CD14-positive monocyte (primary cell): Measurements from ENCODE around the gene RIT2. TPM values are rescaled to one million over a fixed set of nuclear protein-coding genes. Genes with fewer than 3 reads are reported as not detected.

ENCODE experiments used
- DNase-seq, 3 donors: peaks; one replicate each; pipeline ENCODE4 v3.0.0-alpha.2; 2011 to 2022
- H2AFZ ChIP-seq: 2 replicates; pipeline ENCODE4 v1.6.0; 2012; ENCODE audit warnings: mild to moderate bottlenecking, low read depth, low read length, inconsistent platforms; ENCODE audit not compliant: insufficient read depth, poor library complexity, severe bottlenecking
- H3K27ac ChIP-seq, 2 donors: 1 replicate in 1 of 2; 2 replicates in 1 of 2; pipeline ENCODE4 v1.5.1; 2012 to 2013; ENCODE audit warnings: low read length in 2 of 2, control low read depth in 1 of 2, inconsistent platforms in 1 of 2, low read depth in 1 of 2, mild to moderate bottlenecking in 1 of 2
- H3K27me3 ChIP-seq, 2 donors: one replicate each; pipeline versions ENCODE4 v1.6.0 to v1.6.1; 2011 to 2013; ENCODE audit warnings: low read length in 2 of 2; ENCODE audit not compliant: control insufficient read depth in 2 of 2, insufficient read depth in 2 of 2
- H3K36me3 ChIP-seq, 2 donors: replicated peaks in 1 of 2; 1 replicate in 1 of 2; 2 replicates in 1 of 2; pipeline versions ENCODE4 v1.5.1 to v1.6.1; 2012 to 2013; ENCODE audit warnings: low read length in 2 of 2, control low read depth in 1 of 2, inconsistent platforms in 1 of 2, mild to moderate bottlenecking in 1 of 2; ENCODE audit not compliant: insufficient read depth in 2 of 2, control insufficient read depth in 1 of 2
- H3K4me1 ChIP-seq, 2 donors: 1 replicate in 1 of 2; 2 replicates in 1 of 2; pipeline versions ENCODE4 v1.5.1 to v1.6.1; 2012 to 2013; ENCODE audit warnings: low read length in 2 of 2, control low read depth in 1 of 2, inconsistent platforms in 1 of 2, mild to moderate bottlenecking in 1 of 2, moderate library complexity in 1 of 2; ENCODE audit not compliant: insufficient read depth in 2 of 2, control insufficient read depth in 1 of 2
- H3K4me2 ChIP-seq: replicated peaks from 2 replicates; pipeline ENCODE3; 2012; ENCODE audit warnings: low read length, moderate library complexity, mild to moderate bottlenecking; ENCODE audit not compliant: poor library complexity, severe bottlenecking; ENCODE audit errors: extremely low read depth
- H3K4me3 ChIP-seq, 3 experiments: fragments of 200-600 bp in 1 of 3; sonication (generic) in 1 of 3; replicated peaks in 1 of 3; 1 replicate in 2 of 3; 2 replicates in 1 of 3; pipeline ENCODE4 v1.5.1; 2011 to 2013; ENCODE audit warnings: low read length in 3 of 3, mild to moderate bottlenecking in 3 of 3, control low read depth in 2 of 3, low read depth in 2 of 3, inconsistent platforms in 1 of 3, moderate library complexity in 1 of 3
- H3K79me2 ChIP-seq: 2 replicates; pipeline ENCODE4 v1.6.0; 2012; ENCODE audit warnings: mild to moderate bottlenecking, control low read depth, inconsistent platforms, low read length, moderate library complexity; ENCODE audit not compliant: insufficient read depth
- H3K9ac ChIP-seq: 2 replicates; pipeline ENCODE4 v1.6.0; 2017; ENCODE audit warnings: low read length, mild to moderate bottlenecking; ENCODE audit not compliant: insufficient read depth, poor library complexity, severe bottlenecking
- H3K9me3 ChIP-seq, 2 donors: replicated peaks in 1 of 2; 1 replicate in 1 of 2; 2 replicates in 1 of 2; pipeline versions ENCODE4 v1.5.1 to v1.6.1; 2012 to 2013; ENCODE audit warnings: low read length in 2 of 2, control low read depth in 1 of 2; ENCODE audit not compliant: control insufficient read depth in 1 of 2, insufficient read depth in 1 of 2
- H4K20me1 ChIP-seq: 2 replicates; pipeline ENCODE4 v1.6.0; 2012; ENCODE audit warnings: mild to moderate bottlenecking, low read length, control low read depth, moderate library complexity; ENCODE audit not compliant: insufficient read depth
- H3K27ac Mint-ChIP-seq, 7 donors: one replicate each; pipeline ENCODE4 v1.8.0; 2020; ENCODE audit warnings: mild to moderate bottlenecking in 7 of 7, mixed read lengths in 7 of 7, moderate library complexity in 6 of 7, inconsistent platforms in 2 of 7
- H3K27me3 Mint-ChIP-seq, 3 donors: one replicate each; pipeline ENCODE4 v1.8.0; 2021 to 2022; ENCODE audit warnings: low read depth in 3 of 3, mild to moderate bottlenecking in 3 of 3, mixed read lengths in 3 of 3, moderate library complexity in 3 of 3, inconsistent platforms in 1 of 3
- H3K36me3 Mint-ChIP-seq, 2 donors: one replicate each; pipeline ENCODE4 v1.8.0; 2020; ENCODE audit warnings: mixed read lengths in 2 of 2, inconsistent platforms in 1 of 2, mild to moderate bottlenecking in 1 of 2
- H3K4me1 Mint-ChIP-seq: one replicate; pipeline ENCODE4 v1.8.0; 2020; ENCODE audit warnings: mild to moderate bottlenecking, mixed read lengths
- H3K4me3 Mint-ChIP-seq, 2 donors: one replicate each; pipeline ENCODE4 v1.8.0; 2020; ENCODE audit warnings: mild to moderate bottlenecking in 2 of 2, mixed read lengths in 2 of 2, moderate library complexity in 1 of 2
- H3K9me3 Mint-ChIP-seq, 7 donors: one replicate each; pipeline ENCODE4 v1.8.0; 2020 to 2022; ENCODE audit warnings: mixed read lengths in 7 of 7, mild to moderate bottlenecking in 6 of 7, moderate library complexity in 6 of 7, inconsistent platforms in 2 of 7
- WGBS: methylation state at CpG from one replicate; pipeline ENCODE4 v1.1.5; 2013; ENCODE audit warnings: missing lambda C conversion rate; ENCODE audit not compliant: insufficient coverage; 5-methylcytosine and 5-hydroxymethylcytosine counted together
- intact Hi-C, 2 donors: fragments of 100-400 bp; cut with micrococcal nuclease; formaldehyde crosslinking; loops; one replicate each; pipeline versions ENCODE4 v1.15.0 to v1.15.1; 2023
- polyA plus RNA-seq, 3 donors: library from polyadenylated mRNA; depleted of rRNA in 1 of 3; unstranded in 2 of 3; stranded (reverse) in 1 of 3; fragments of 300-500 nt in 2 of 3; fragments of >200 nt in 1 of 3; fragmentation: Illumina TruSeq in 2 of 3; gene quantifications; 1 replicate in 2 of 3; 2 replicates in 1 of 3; pipeline ENCODE4 v1.2.3, GENCODE V29; 2012 to 2021
- TF ChIP-seq, protein P1 (sequence below): fragments of 200-600 bp; IDR thresholded peaks from one replicate; pipeline ENCODE4 v1.8.0; 2022; ENCODE audit warnings: antibody characterized with exemption, mild to moderate bottlenecking

Gene RIT2
- polyA plus RNA-seq, 3 donors, result not detected

DNA sequence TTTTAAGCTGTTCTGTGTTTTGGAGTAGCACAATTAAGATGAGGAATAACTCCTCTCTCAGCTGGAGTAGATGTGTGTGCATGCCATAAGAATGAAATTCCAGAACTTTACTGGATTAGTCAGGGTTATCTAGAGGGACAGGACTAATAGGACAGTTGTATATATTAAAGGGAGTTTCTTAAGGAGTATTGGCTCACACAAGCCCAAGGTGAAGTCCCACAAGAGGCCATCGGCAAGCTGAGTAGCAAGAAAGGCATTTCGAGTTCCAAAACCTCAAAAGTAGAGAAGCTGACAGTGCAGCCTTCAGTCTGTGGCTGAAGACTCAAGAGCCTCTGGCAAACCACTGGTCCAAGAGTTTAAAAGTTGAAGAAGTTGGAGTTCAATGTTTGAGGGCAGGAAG is 113.7 kb downstream of the RIT2 start:
- H3K36me3 ChIP-seq, result no peaks in the 10 kb centered on the region
- no peak overlapping the region for H3K4me3 ChIP-seq
- H3K4me1 ChIP-seq, result no peaks in the 10 kb centered on the region
- no peaks in the 10 kb centered on the region for H3K4me1 Mint-ChIP-seq
- no peak overlapping the region for H3K4me2 ChIP-seq
- no peak overlapping the region for H2AFZ ChIP-seq
- no peak overlapping the region for H3K9ac ChIP-seq
- no peak overlapping the region for H3K27ac Mint-ChIP-seq
- TF ChIP-seq, protein P1, sequence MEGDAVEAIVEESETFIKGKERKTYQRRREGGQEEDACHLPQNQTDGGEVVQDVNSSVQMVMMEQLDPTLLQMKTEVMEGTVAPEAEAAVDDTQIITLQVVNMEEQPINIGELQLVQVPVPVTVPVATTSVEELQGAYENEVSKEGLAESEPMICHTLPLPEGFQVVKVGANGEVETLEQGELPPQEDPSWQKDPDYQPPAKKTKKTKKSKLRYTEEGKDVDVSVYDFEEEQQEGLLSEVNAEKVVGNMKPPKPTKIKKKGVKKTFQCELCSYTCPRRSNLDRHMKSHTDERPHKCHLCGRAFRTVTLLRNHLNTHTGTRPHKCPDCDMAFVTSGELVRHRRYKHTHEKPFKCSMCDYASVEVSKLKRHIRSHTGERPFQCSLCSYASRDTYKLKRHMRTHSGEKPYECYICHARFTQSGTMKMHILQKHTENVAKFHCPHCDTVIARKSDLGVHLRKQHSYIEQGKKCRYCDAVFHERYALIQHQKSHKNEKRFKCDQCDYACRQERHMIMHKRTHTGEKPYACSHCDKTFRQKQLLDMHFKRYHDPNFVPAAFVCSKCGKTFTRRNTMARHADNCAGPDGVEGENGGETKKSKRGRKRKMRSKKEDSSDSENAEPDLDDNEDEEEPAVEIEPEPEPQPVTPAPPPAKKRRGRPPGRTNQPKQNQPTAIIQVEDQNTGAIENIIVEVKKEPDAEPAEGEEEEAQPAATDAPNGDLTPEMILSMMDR, result no peak
- no peaks in the 10 kb centered on the region for H4K20me1 ChIP-seq
- no peaks in the 10 kb centered on the region for H3K27me3 Mint-ChIP-seq
- no peak overlapping the region for H3K27ac ChIP-seq
- WGBS, result 88% methylated on average over 2 of the region's 2 CpGs
- intact Hi-C loops, result no loop called here
- no peaks in the 10 kb centered on the region for H3K79me2 ChIP-seq
- H3K27me3 ChIP-seq, result no peaks in the 10 kb centered on the region
- no peak for DNase-seq
- no peaks in the 10 kb centered on the region for H3K9me3 ChIP-seq
- H3K36me3 Mint-ChIP-seq, result no peaks in the 10 kb centered on the region
- no peak overlapping the region for H3K4me3 Mint-ChIP-seq
- peaks cover 0 to 2% (median 0%) of the 10 kb centered on the region in 7 donors for H3K9me3 Mint-ChIP-seq

- intact Hi-C loops, result no loop called here
- no peaks in the 10 kb centered on the region for H3K36me3 Mint-ChIP-seq
- Histone ChIP-seq H3K4me2 (no peak overlapping the region), H3K36me3 (no peaks in the 10 kb centered on the region), H3K27me3 (no peaks in the 10 kb centered on the region), H3K9me3 (no peaks in the 10 kb centered on the region), H2AFZ (no peak overlapping the region), H3K4me1 (no peaks in the 10 kb centered on the region), H4K20me1 (no peaks in the 10 kb centered on the region), H3K4me3 (no peak overlapping the region), H3K27ac (no peak overlapping the region), H3K79me2 (no peaks in the 10 kb centered on the region), H3K9ac (no peak overlapping the region)
- H3K4me1 Mint-ChIP-seq, result no peaks in the 10 kb centered on the region
- H3K4me3 Mint-ChIP-seq, result no peak overlapping the region
- H3K27ac Mint-ChIP-seq, result no peak overlapping the region
- H3K9me3 Mint-ChIP-seq, result peaks cover 0 to 12% (median 5%) of the 10 kb centered on the region in 7 donors
- DNase-seq, result no peak
- TF ChIP-seq, protein P1, result no peak
- H3K27me3 Mint-ChIP-seq, result peaks cover 0 to under 1% (median 0%) of the 10 kb centered on the region in 3 donors
Measured at GRCh38 chr18:42996824-42997223, 118.7 kb downstream of the RIT2 start.
